HEK293T (cell line): ENCODE data around the gene SCN3A.

Experiments
- CTCF ChIA-PET: fragments of 350-600 bp; formaldehyde crosslinking; extraction: SDS; loops from one replicate; lab custom pipeline; 2021; ENCODE audit warnings: antibody characterized with exemption, inconsistent platforms; lab: Yijun Ruan, JAX
- POLR2A ChIA-PET: fragments of 350-600 bp; formaldehyde crosslinking; extraction: SDS; loops from one replicate; lab custom pipeline; 2020; ENCODE audit warnings: antibody characterized with exemption, inconsistent platforms; lab: Yijun Ruan, JAX
- DNase-seq: peaks from one replicate; pipeline ENCODE4 v3.0.0; 2012; ENCODE audit warnings: mixed read lengths; ENCODE audit errors: extremely low spot score
- ARNT ChIP-seq: fragments of 450-650 bp; IDR thresholded peaks from 2 replicates; pipeline ENCODE4 v1.6.1; 2017; ENCODE audit warnings: mild to moderate bottlenecking
- BHLHE40 ChIP-seq: fragments of 450-650 bp; IDR thresholded peaks from 2 replicates; pipeline ENCODE4 v1.6.1; 2016; ENCODE audit warnings: mild to moderate bottlenecking, moderate library complexity, borderline replicate concordance
- CTBP1 ChIP-seq: fragments of 450-650 bp; IDR thresholded peaks from 2 replicates; pipeline ENCODE4 v1.6.1; 2016; ENCODE audit warnings: borderline replicate concordance
- ELF4 ChIP-seq: fragments of 450-650 bp; IDR thresholded peaks from 2 replicates; pipeline ENCODE4 v1.6.1; 2017; ENCODE audit warnings: antibody characterized with exemption
- FOXA1 ChIP-seq: fragments of 450-650 bp; IDR thresholded peaks from 2 replicates; pipeline ENCODE4 v1.6.1; 2016; ENCODE audit warnings: mild to moderate bottlenecking
- FOXK2 ChIP-seq: fragments of 450-650 bp; IDR thresholded peaks from 2 replicates; pipeline ENCODE4 v1.6.1; 2016; ENCODE audit warnings: mild to moderate bottlenecking
- FOXM1 ChIP-seq: fragments of 450-650 bp; IDR thresholded peaks from 2 replicates; pipeline ENCODE4 v1.6.1; 2017; ENCODE audit warnings: mild to moderate bottlenecking, borderline replicate concordance
- HDGF ChIP-seq: fragments of 450-650 bp; IDR thresholded peaks from 2 replicates; pipeline ENCODE4 v1.6.1; 2017; ENCODE audit warnings: antibody characterized with exemption, borderline replicate concordance
- L3MBTL2 ChIP-seq: fragments of 450-650 bp; conservative IDR thresholded peaks from 2 replicates; pipeline ENCODE4 v1.6.1; 2016; ENCODE audit warnings: mild to moderate bottlenecking
- LEF1 ChIP-seq: fragments of 450-650 bp; IDR thresholded peaks from 2 replicates; pipeline ENCODE4 v1.6.1; 2017; ENCODE audit warnings: mild to moderate bottlenecking, borderline replicate concordance
- NFRKB ChIP-seq: fragments of 450-650 bp; IDR thresholded peaks from 2 replicates; pipeline ENCODE4 v1.6.1; 2016; ENCODE audit warnings: mild to moderate bottlenecking, moderate library complexity
- PKNOX1 ChIP-seq: fragments of 450-650 bp; IDR thresholded peaks from 2 replicates; pipeline ENCODE4 v1.6.1; 2016
- SP1 ChIP-seq: fragments of 450-650 bp; IDR thresholded peaks from 2 replicates; pipeline ENCODE4 v1.6.1; 2017
- SUZ12 ChIP-seq: fragments of 450-650 bp; IDR thresholded peaks from 2 replicates; pipeline ENCODE4 v1.6.1; 2016; ENCODE audit warnings: mild to moderate bottlenecking
- TARDBP ChIP-seq: fragments of 450-650 bp; IDR thresholded peaks from 2 replicates; pipeline ENCODE4 v1.6.1; 2016
- ZNF384 ChIP-seq: fragments of 450-650 bp; IDR thresholded peaks from 2 replicates; pipeline ENCODE4 v1.6.1; 2016

Gene SCN3A

GRCh38 chr2:165112789-165113188, 91.1 kb downstream of the SCN3A start:
- ChIA-PET CTCF (no interaction called here), POLR2A (no interaction called here)
- TF ChIP-seq BHLHE40 (no peak), ZNF384 (no peak), SP1 (no peak), TARDBP (no peak), LEF1 (no peak), ARNT (no peak), L3MBTL2 (no peak), FOXK2 (no peak), HDGF (no peak), ELF4 (no peak), SUZ12 (no peak), FOXA1 (no peak), CTBP1 (no peak), PKNOX1 (no peak), FOXM1 (no peak), NFRKB (no peak)
- no peak for DNase-seq

- POLR2A ChIA-PET: no interaction called here
- CTCF ChIA-PET: interaction anchor here (0.9 kb wide), 1 partner anchor 92 kb away, joined by 5 read pairs; the partner anchor contains the start of gene SCN3A
- DNase-seq: no peak
- no peak for TF ChIP-seq TARDBP
- TF ChIP-seq ZNF384: no peak
- TF ChIP-seq HDGF: no peak
- no peak for TF ChIP-seq FOXM1
- no peak for TF ChIP-seq SP1
- TF ChIP-seq FOXK2: no peak
- no peak for TF ChIP-seq ARNT
- TF ChIP-seq FOXA1: no peak
- TF ChIP-seq CTBP1: no peak
These were observed 91.7 kb downstream of the SCN3A start for GRCh38 chr2:165112133-165112573.

GRCh38 chr2:165110394-165110793, 93.5 kb downstream of the SCN3A start:
- TF ChIP-seq BHLHE40: no peak
- no peak for TF ChIP-seq FOXA1
- TF ChIP-seq CTBP1: no peak
- TF ChIP-seq ELF4: no peak
- CTCF ChIA-PET: no interaction called here
- POLR2A ChIA-PET: no interaction called here
- no peak for DNase-seq

- DNase-seq: no peak
- ChIA-PET CTCF (no interaction called here), POLR2A (no interaction called here)
- no peak for TF ChIP-seq PKNOX1
- no peak for TF ChIP-seq BHLHE40
- TF ChIP-seq SUZ12: no peak
- TF ChIP-seq L3MBTL2: no peak
- TF ChIP-seq FOXM1: no peak
- no peak for TF ChIP-seq NFRKB
- no peak for TF ChIP-seq HDGF
- no peak for TF ChIP-seq CTBP1
- no peak for TF ChIP-seq ELF4
- TF ChIP-seq FOXK2: no peak
- no peak for TF ChIP-seq SP1
- no peak for TF ChIP-seq ZNF384
- no peak for TF ChIP-seq FOXA1
- no peak for TF ChIP-seq ARNT
- TF ChIP-seq LEF1: no peak
- TF ChIP-seq TARDBP: no peak
These were observed 93.9 kb downstream of the SCN3A start for GRCh38 chr2:165109915-165110314.

GRCh38 chr2:165105926-165106325, 97.9 kb downstream of the SCN3A start:
- no peak for TF ChIP-seq ELF4
- no peak for TF ChIP-seq HDGF
- TF ChIP-seq SP1: no peak
- TF ChIP-seq ARNT: no peak
- no peak for TF ChIP-seq FOXA1
- no peak for TF ChIP-seq LEF1
- no peak for TF ChIP-seq CTBP1
- TF ChIP-seq PKNOX1: no peak
- no peak for TF ChIP-seq ZNF384
- TF ChIP-seq L3MBTL2: no peak
- no peak for TF ChIP-seq TARDBP
- POLR2A ChIA-PET: no interaction called here
- CTCF ChIA-PET: no interaction called here
- no peak for DNase-seq

GRCh38 chr2:165087933-165088901, 115.6 kb downstream of the SCN3A start:
- no peak for DNase-seq

More at GRCh38 chr2:165087933-165088901, 115.6 kb downstream of the SCN3A start:
- ChIA-PET CTCF (no interaction called here), POLR2A (no interaction called here)
- TF ChIP-seq PKNOX1 (no peak), TARDBP (no peak), LEF1 (no peak), HDGF (no peak), FOXK2 (no peak), SUZ12 (no peak)
